Upper lobe of right lung (tissue), 1 donor: ENCODE data around the gene STARD10. TPM values are rescaled to one million over a fixed set of nuclear protein-coding genes. Genes with fewer than 3 reads are reported as not detected.
A peak's percentile ranks its signal among the peaks of the same experiment; 100 is the strongest.

Source experiments
- ATAC-seq: fragments of 200-7000 bp; cut with Tn5 transposase; one replicate; pipeline ENCODE4 v1.9.1; 2020; ENCODE audit warnings: mild to moderate bottlenecking, moderate library complexity
- DNase-seq: peaks from one replicate; pipeline ENCODE4 v3.0.0-alpha.2; 2020
- H3K27ac ChIP-seq: fragments of 200-600 bp; one replicate; pipeline ENCODE4 v1.8.0; 2022
- H3K27me3 ChIP-seq: fragments of 200-600 bp; one replicate; pipeline ENCODE4 v1.8.0; 2022; ENCODE audit warnings: mild to moderate bottlenecking
- H3K36me3 ChIP-seq: fragments of 200-600 bp; one replicate; pipeline ENCODE4 v1.8.0; 2022
- H3K4me1 ChIP-seq: fragments of 200-600 bp; one replicate; pipeline ENCODE4 v1.8.0; 2022
- H3K4me3 ChIP-seq: fragments of 200-600 bp; one replicate; pipeline ENCODE4 v1.8.0; 2022; ENCODE audit warnings: mild to moderate bottlenecking
- H3K9me3 ChIP-seq: fragments of 200-600 bp; one replicate; pipeline ENCODE4 v1.8.0; 2022
- intact Hi-C: fragments of 100-400 bp; cut with DNase I; formaldehyde crosslinking; loops from one replicate; pipeline ENCODE4 v1.11.0; 2022
- total RNA-seq: library from RNA; stranded (reverse); fragmentation: NEBNext Ultra II Directional; extraction: Animal tissue kit (Norgen Biotek cat#: 25700); gene quantifications from one replicate; pipeline ENCODE4 v1.2.1, GENCODE V29; 2021
- TF ChIP-seq, protein P1 (sequence below): fragments of 200-600 bp; IDR thresholded peaks from one replicate; pipeline ENCODE4 v1.8.0; 2022; ENCODE audit warnings: antibody characterized with exemption
- donor health status: DM: no; HTN: yes; CAD: no; lungs with severe emphysema.

STARD10 gene
- total RNA-seq, 1 donor from 2014 or later, result 116 TPM

DNA sequence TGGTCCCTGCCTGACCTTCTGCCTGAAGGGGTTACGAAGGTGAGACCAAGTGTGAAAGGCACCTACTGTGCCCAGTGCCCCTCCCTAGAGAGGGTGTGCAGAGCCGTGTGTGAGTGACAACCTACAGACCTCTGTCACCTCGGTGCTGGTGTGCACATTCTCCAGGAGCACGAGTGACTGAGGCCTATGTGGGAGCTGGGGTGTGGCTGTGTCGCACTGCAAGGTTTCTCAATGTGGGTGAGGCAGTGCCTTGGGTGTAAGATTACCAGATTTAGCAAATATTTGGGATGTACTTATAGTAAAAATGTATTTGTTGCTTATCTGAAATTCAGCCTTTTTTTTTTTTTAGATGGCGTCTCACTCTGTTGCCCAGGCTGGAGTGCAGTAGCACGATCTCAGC, 5.6 kb downstream of the STARD10 start:
- peaks cover 34% of the 10 kb centered on the region for H3K4me1 ChIP-seq
- DNase-seq (no peak), ATAC-seq (peak; percentile 39)
- no peaks in the 10 kb centered on the region for H3K36me3 ChIP-seq
- H3K4me3 ChIP-seq, result no peak overlapping the region
- no peaks in the 10 kb centered on the region for H3K27me3 ChIP-seq
- no peaks in the 10 kb centered on the region for H3K9me3 ChIP-seq
- intact Hi-C loops, result no loop called here
- TF ChIP-seq, protein P1, sequence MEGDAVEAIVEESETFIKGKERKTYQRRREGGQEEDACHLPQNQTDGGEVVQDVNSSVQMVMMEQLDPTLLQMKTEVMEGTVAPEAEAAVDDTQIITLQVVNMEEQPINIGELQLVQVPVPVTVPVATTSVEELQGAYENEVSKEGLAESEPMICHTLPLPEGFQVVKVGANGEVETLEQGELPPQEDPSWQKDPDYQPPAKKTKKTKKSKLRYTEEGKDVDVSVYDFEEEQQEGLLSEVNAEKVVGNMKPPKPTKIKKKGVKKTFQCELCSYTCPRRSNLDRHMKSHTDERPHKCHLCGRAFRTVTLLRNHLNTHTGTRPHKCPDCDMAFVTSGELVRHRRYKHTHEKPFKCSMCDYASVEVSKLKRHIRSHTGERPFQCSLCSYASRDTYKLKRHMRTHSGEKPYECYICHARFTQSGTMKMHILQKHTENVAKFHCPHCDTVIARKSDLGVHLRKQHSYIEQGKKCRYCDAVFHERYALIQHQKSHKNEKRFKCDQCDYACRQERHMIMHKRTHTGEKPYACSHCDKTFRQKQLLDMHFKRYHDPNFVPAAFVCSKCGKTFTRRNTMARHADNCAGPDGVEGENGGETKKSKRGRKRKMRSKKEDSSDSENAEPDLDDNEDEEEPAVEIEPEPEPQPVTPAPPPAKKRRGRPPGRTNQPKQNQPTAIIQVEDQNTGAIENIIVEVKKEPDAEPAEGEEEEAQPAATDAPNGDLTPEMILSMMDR, result no peak
- peak overlapping the region; percentile 47 for H3K27ac ChIP-seq

DNA sequence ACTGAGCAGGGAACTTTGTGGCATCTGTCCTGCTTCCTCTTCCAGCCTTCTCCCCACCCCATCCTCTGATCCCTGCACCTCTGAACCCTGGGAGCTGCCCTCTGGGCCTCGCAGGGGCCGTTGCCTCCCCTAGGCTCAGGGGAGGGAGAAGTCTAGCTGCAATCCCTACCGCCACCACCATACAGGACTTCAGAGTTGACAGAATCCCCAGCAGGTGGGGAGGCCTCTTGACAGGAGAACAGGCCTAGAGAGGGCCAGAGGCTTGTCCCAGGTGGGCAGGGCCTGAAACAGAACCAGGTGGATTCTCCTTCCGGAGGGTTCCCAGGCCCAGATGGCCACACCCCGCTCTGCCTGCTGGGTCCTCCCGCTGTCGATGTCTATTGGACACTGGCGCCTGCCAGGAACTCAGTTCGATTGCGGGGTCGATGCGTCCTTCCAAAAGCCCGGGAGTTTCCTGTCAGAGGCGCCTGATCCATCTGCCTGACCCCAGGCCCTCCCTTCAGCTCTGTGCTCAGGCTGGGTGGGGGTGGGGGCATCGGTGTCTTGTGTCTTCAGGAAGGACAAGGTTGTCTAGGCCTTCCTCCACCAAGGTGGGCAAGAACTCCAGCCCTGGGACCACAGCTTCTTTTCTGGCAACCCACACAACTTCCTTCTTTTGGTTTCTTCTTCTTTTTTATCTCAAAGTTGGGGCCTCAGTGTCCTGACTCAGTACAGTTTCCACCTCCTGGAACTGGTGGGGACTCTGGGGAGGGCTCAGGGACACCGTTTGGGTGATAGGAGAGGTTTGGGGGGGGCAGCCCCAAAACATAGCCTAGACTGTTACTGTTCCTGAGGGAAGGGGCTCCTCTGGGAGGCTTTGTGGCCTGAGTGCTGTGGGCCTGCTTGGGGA, 6.4 kb downstream of the STARD10 start:
- H3K36me3 ChIP-seq, result no peaks in the 10 kb centered on the region
- no peak overlapping the region for H3K4me3 ChIP-seq
- H3K27me3 ChIP-seq, result no peaks in the 10 kb centered on the region
- ATAC-seq (no peak), DNase-seq (no peak)
- H3K27ac ChIP-seq, result peak overlapping the region; percentile 47
- no peaks in the 10 kb centered on the region for H3K9me3 ChIP-seq
- peaks cover 27% of the 10 kb centered on the region for H3K4me1 ChIP-seq
- intact Hi-C loops, result no loop called here
- TF ChIP-seq, protein P1, result peak; percentile 5

DNA sequence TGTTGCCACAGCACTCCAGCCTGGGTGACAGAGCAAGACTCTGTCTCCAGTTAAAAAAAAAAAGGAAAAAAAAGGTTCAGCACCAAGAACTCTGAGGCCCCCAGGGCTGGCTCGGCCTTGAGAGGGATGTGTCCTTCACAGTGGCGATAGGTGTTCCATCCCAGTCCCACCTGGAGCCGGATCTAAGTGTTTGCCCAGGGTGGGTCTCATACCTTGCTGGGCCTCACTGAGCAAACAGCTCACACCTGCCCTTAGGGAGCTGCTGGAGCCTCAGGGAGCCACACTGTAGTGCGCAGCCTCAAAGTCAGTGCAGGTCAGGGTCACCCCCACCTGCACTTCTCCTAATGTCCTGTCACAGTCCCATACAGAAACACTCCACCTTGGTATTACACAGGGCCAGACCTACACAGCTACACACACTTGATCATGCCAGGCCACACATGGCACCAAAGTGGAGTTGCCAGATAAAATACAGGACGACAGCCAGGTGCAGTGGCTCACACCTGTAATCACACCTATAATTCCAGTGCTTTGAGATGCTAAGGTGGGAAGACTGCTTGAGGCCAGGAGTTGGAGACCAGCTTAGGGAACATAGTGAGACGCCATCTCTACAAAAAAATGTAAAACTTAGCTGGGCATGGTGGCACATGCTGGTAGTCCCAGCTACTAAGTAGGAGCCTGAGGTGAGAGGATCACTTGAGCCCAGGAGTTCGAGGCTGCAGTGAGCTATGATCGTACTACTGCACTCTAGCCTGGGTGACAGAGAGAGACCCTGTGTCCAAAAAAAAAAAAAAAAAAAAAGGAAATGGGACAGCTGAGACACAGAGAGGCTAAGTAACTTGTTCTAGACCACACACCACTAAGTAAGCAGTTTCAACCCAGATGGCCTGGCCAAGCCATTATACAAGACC, 7.3 kb downstream of the STARD10 start:
- TF ChIP-seq, protein P1, result no peak
- H3K9me3 ChIP-seq, result no peaks in the 10 kb centered on the region
- no peaks in the 10 kb centered on the region for H3K27me3 ChIP-seq
- intact Hi-C loops, result no loop called here
- H3K36me3 ChIP-seq, result no peaks in the 10 kb centered on the region
- peak; percentile 79 for ATAC-seq
- no peak overlapping the region for H3K4me3 ChIP-seq
- peak overlapping the region; percentile 47 for H3K27ac ChIP-seq
- peak; percentile 82 for DNase-seq
- peaks cover 32% of the 10 kb centered on the region for H3K4me1 ChIP-seq

DNA sequence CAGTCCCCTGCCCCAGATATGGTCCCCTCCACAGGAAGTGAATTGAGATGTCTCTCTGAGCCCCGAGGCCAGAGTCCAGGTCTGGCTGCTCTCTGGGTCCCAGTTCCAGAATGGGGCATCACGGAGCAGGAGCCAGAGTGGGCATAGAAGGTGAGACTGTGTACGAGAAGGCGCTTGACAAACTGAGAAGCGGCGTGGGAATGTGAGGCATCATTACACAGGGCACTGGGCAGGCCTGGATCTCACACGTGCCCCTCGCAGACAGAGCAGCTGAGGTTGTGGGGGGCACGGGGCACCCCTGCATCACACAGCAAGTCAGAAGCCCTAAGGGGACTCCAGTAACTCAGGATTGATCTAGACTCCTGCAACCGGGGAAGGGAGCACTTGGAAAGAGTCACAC, 9.2 kb downstream of the STARD10 start:
- intact Hi-C loops, result no loop called here
- no peaks in the 10 kb centered on the region for H3K27me3 ChIP-seq
- no peak for DNase-seq
- H3K27ac ChIP-seq, result no peak overlapping the region
- TF ChIP-seq, protein P1, result no peak
- H3K4me1 ChIP-seq, result peaks cover 44% of the 10 kb centered on the region
- no peaks in the 10 kb centered on the region for H3K9me3 ChIP-seq
- no peak for ATAC-seq
- no peak overlapping the region for H3K4me3 ChIP-seq
- H3K36me3 ChIP-seq, result no peaks in the 10 kb centered on the region

DNA sequence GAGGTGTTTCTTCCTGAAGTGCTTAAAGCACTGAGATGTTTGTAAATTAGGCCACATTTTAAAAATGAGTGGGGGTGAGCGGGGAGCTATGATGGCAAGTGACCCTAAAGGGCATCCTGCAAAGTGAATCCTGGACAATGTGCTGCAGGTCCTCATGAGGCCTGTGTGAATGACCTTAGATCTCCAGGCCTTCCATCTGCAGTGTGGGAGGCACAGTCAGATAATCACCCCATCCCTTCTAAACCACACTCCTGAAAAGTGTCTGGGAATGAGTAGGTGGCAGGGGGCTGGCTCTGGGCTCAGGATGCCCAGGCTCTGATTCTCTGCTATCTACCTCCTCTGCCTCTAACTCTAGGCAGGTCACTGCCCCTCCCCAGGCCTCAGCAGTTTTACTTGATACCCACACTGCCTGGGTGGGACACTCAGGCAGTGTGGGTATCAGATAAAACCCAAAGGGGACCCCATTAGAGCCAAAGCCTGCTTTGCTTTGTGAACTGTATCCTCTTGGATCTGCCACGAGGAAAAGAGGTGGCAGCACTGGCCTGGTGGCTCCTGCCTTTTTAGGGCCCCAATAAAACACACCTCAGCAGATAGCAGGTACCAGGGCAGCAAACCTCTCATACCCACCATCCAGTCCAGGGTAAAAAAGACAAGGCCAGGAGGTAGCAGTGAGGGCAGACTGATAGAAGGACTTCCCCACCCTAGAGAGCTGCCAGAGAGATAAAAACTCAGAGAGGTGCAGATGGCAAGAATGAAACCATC, 10.5 kb downstream of the STARD10 start:
- intact Hi-C loops, result no loop called here
- Histone ChIP-seq H3K4me3 (no peak overlapping the region), H3K4me1 (peaks cover 36% of the 10 kb centered on the region), H3K36me3 (no peaks in the 10 kb centered on the region), H3K27ac (no peak overlapping the region), H3K27me3 (no peaks in the 10 kb centered on the region), H3K9me3 (no peaks in the 10 kb centered on the region)
- ATAC-seq (no peak), DNase-seq (no peak)
- TF ChIP-seq, protein P1, result no peak
